ENCODE results near the gene LIMA1.

GRCh38 chr12:50326590-50327284, 43.4 kb upstream of the LIMA1 start:
- no peak for TF ChIP-seq POLR2AphosphoS5 (IDR thresholded peaks at IDR 0.05)
- TF ChIP-seq, protein P1, sequence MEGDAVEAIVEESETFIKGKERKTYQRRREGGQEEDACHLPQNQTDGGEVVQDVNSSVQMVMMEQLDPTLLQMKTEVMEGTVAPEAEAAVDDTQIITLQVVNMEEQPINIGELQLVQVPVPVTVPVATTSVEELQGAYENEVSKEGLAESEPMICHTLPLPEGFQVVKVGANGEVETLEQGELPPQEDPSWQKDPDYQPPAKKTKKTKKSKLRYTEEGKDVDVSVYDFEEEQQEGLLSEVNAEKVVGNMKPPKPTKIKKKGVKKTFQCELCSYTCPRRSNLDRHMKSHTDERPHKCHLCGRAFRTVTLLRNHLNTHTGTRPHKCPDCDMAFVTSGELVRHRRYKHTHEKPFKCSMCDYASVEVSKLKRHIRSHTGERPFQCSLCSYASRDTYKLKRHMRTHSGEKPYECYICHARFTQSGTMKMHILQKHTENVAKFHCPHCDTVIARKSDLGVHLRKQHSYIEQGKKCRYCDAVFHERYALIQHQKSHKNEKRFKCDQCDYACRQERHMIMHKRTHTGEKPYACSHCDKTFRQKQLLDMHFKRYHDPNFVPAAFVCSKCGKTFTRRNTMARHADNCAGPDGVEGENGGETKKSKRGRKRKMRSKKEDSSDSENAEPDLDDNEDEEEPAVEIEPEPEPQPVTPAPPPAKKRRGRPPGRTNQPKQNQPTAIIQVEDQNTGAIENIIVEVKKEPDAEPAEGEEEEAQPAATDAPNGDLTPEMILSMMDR (IDR thresholded peaks at IDR 0.05): peak in 1 of 3 donors; percentile 28
